HG02588 (cell line): ENCODE results near the gene MSGN1.
A peak's percentile ranks its signal among the peaks of the same experiment; 100 is the strongest.

Source experiments
- ATAC-seq: cut with Tn5 transposase; IDR thresholded peaks from one replicate; pipeline ENCODE4 v1.9.1; 2021; ENCODE audit warnings: mild to moderate bottlenecking, moderate library complexity; ENCODE audit not compliant: unreplicated experiment

The MSGN1 gene

GRCh38 chr2:17816396-17817245 is at the start of gene MSGN1:
Gene MSGN1 (plus strand): TSS chr2:17816460. CDS start chr2:17816519, 59 bp downstream.
- ATAC-seq, result no peak

- no peak for ATAC-seq
Observed at GRCh38 chr2:17768894-17769293, 47.4 kb upstream of the MSGN1 start.

- ATAC-seq, result no peak
Observed at GRCh38 chr2:17771956-17772355, 44.3 kb upstream of the MSGN1 start.

- no peak for ATAC-seq
Observed at GRCh38 chr2:17772532-17772931, 43.7 kb upstream of the MSGN1 start.

GRCh38 chr2:17780546-17780945 is 35.7 kb upstream of the MSGN1 start:
- ATAC-seq, result no peak

- no peak for ATAC-seq
Observed at GRCh38 chr2:17781482-17781881, 34.8 kb upstream of the MSGN1 start.

GRCh38 chr2:17786727-17787126 is 29.5 kb upstream of the MSGN1 start:
- no peak for ATAC-seq

GRCh38 chr2:17788773-17789172 is 27.5 kb upstream of the MSGN1 start:
- no peak for ATAC-seq

- ATAC-seq, result no peak
Observed at GRCh38 chr2:17790536-17790935, 25.7 kb upstream of the MSGN1 start.

- no peak for ATAC-seq
Observed at GRCh38 chr2:17791121-17791816, 25.0 kb upstream of the MSGN1 start.

GRCh38 chr2:17791817-17792130 is 24.5 kb upstream of the MSGN1 start:
- ATAC-seq, result no peak

GRCh38 chr2:17792515-17792914 is 23.7 kb upstream of the MSGN1 start:
- ATAC-seq, result no peak

GRCh38 chr2:17793296-17793695 is 23.0 kb upstream of the MSGN1 start:
- ATAC-seq, result no peak

GRCh38 chr2:17793803-17794354 is 22.4 kb upstream of the MSGN1 start:
- no peak for ATAC-seq

GRCh38 chr2:17795309-17795708 is 21.0 kb upstream of the MSGN1 start:
- no peak for ATAC-seq

GRCh38 chr2:17798338-17798737 is 17.9 kb upstream of the MSGN1 start:
- no peak for ATAC-seq

GRCh38 chr2:17799301-17800120 is 16.7 kb upstream of the MSGN1 start:
- no peak for ATAC-seq

GRCh38 chr2:17800219-17800618 is 16.0 kb upstream of the MSGN1 start:
- no peak for ATAC-seq

- no peak for ATAC-seq
Observed at GRCh38 chr2:17800693-17801458, 15.4 kb upstream of the MSGN1 start.

- no peak for ATAC-seq
Observed at GRCh38 chr2:17803497-17803896, 12.8 kb upstream of the MSGN1 start.

- ATAC-seq, result peak; percentile 62
Observed at GRCh38 chr2:17804358-17804757, 11.9 kb upstream of the MSGN1 start.
